Upper lobe of left lung (tissue), 6 donors: ENCODE results near the gene LDLRAD3. TPM values are rescaled to one million over a fixed set of nuclear protein-coding genes. Genes with fewer than 3 reads are reported as not detected.

Experiments used
- ATAC-seq, 2 donors: fragments of 200-7000 bp; cut with Tn5 transposase; one replicate each; pipeline ENCODE4 v1.9.1; 2022; ENCODE audit warnings: mild to moderate bottlenecking in 2 of 2, moderate library complexity in 2 of 2; ENCODE audit not compliant: low FRiP score in 2 of 2
- DNase-seq, 2 donors: peaks; one replicate each; pipeline ENCODE4 v3.0.0-alpha.2; 2019 to 2020
- H3K27ac ChIP-seq, 4 donors: fragments of 200-600 bp; sonication (generic); one replicate each; pipeline ENCODE4 v1.5.1; 2016 to 2019
- H3K27me3 ChIP-seq, 4 donors: fragments of 200-600 bp; sonication (generic); one replicate each; pipeline ENCODE4 v1.5.1; 2017 to 2019
- H3K36me3 ChIP-seq, 4 donors: fragments of 200-600 bp; sonication (generic); one replicate each; pipeline ENCODE4 v1.5.1; 2016 to 2019
- H3K4me1 ChIP-seq, 4 donors: fragments of 200-600 bp; sonication (generic); one replicate each; pipeline ENCODE4 v1.5.1; 2018 to 2019
- H3K4me3 ChIP-seq, 4 donors: fragments of 200-600 bp; sonication (generic); one replicate each; pipeline ENCODE4 v1.5.1; 2017 to 2019; ENCODE audit warnings: mild to moderate bottlenecking in 2 of 4, moderate library complexity in 1 of 4
- H3K9me3 ChIP-seq, 4 donors: fragments of 200-600 bp; sonication (generic); one replicate each; pipeline ENCODE4 v1.5.1; 2018 to 2019
- CTCF ChIP-seq, 6 experiments: fragments of 450-650 bp in 4 of 6; fragments of 200-600 bp in 2 of 6; sonication (generic) in 2 of 6; IDR thresholded peaks; one replicate each; pipeline ENCODE4 v1.5.1; 2016 to 2019; ENCODE audit warnings: antibody characterized with exemption in 6 of 6
- EP300 ChIP-seq, 4 donors: sonication (generic); formaldehyde crosslinking; IDR thresholded peaks; one replicate each; pipeline ENCODE4 v1.5.1; 2017; ENCODE audit warnings: antibody characterized with exemption in 4 of 4, control low read depth in 2 of 4
- POLR2A ChIP-seq, 4 donors: fragments of 450-650 bp; IDR thresholded peaks; one replicate each; pipeline ENCODE4 v1.5.1; 2016 to 2017; ENCODE audit warnings: antibody characterized with exemption in 4 of 4, mild to moderate bottlenecking in 2 of 4
- POLR2AphosphoS5 ChIP-seq, 2 donors: sonication (generic); formaldehyde crosslinking; IDR thresholded peaks; one replicate each; pipeline ENCODE4 v1.5.1; 2017; ENCODE audit warnings: antibody characterized with exemption in 2 of 2
- WGBS, 2 donors: methylation state at CpG; one replicate each; pipeline ENCODE4 v1.1.5; 2017 to 2018; 5-methylcytosine and 5-hydroxymethylcytosine counted together
- small RNA-seq, 4 donors: library from RNA; depleted of rRNA; stranded (forward); fragments of <200 nt; gene quantifications; one replicate each; pipeline ENCODE3, GENCODE V24; 2016
- total RNA-seq, 6 donors: library from RNA; depleted of rRNA in 4 of 6; stranded (reverse); fragments of >200 nt in 4 of 6; gene quantifications; one replicate each; pipeline versions ENCODE4 v1.1.0 to v1.2.1, GENCODE V29; 2016 to 2021
- donor health status: DM: no; HTN: no; CAD: no; lungs with moderate emphysema.
- donor health status: DM: no; HTN: yes; CAD: no; lungs with severe emphysema.

Gene LDLRAD3
- total RNA-seq, 6 donors from 2014 or later: 4.4 to 16.8 (median 7.4) TPM

- Histone ChIP-seq H3K27me3 (no peaks in the 10 kb centered on the region), H3K4me1 (no peaks in the 10 kb centered on the region), H3K36me3 (peaks cover 13 to 61% (median 55%) of the 10 kb centered on the region in 4 donors), H3K27ac (no peak overlapping the region), H3K4me3 (no peak overlapping the region), H3K9me3 (peaks cover 0 to 5% (median 4%) of the 10 kb centered on the region in 4 donors)
- 94% methylated on average over 7 of the region's 7 CpGs for WGBS, 2 donors
- no peak for DNase-seq
- TF ChIP-seq EP300 (IDR thresholded peaks at IDR 0.05) (no peak), CTCF (IDR thresholded peaks at IDR 0.05) (no peak), POLR2A (IDR thresholded peaks at IDR 0.05) (no peak), POLR2AphosphoS5 (IDR thresholded peaks at IDR 0.05) (no peak)
- ATAC-seq: no peak
Measured at GRCh38 chr11:36274414-36274813, 330.6 kb downstream of the LDLRAD3 start.

- Histone ChIP-seq H3K27ac (no peak overlapping the region), H3K36me3 (peaks cover 13 to 53% (median 34%) of the 10 kb centered on the region in 4 donors), H3K4me3 (no peak overlapping the region), H3K4me1 (peaks cover 0 to 14% (median 0%) of the 10 kb centered on the region in 4 donors), H3K9me3 (no peaks in the 10 kb centered on the region), H3K27me3 (no peaks in the 10 kb centered on the region)
- 81 to 89% methylated on average over 10 to 13 of the region's 13 CpGs for WGBS, 2 donors
- DNase-seq (no peak), ATAC-seq (no peak)
- no peak for TF ChIP-seq POLR2AphosphoS5 (IDR thresholded peaks at IDR 0.05)
- no peak for TF ChIP-seq EP300 (IDR thresholded peaks at IDR 0.05)
- TF ChIP-seq POLR2A (IDR thresholded peaks at IDR 0.05): no peak
- TF ChIP-seq CTCF (IDR thresholded peaks at IDR 0.05): no peak
Measured at GRCh38 chr11:36278531-36279282, 334.8 kb downstream of the LDLRAD3 start.

- Histone ChIP-seq H3K9me3 (no peaks in the 10 kb centered on the region), H3K27me3 (no peaks in the 10 kb centered on the region), H3K36me3 (peaks cover 8 to 37% (median 21%) of the 10 kb centered on the region in 4 donors), H3K27ac (no peak overlapping the region), H3K4me1 (peaks cover 0 to 14% (median 0%) of the 10 kb centered on the region in 4 donors), H3K4me3 (no peak overlapping the region)
- WGBS, 2 donors: 73 to 88% methylated on average over 1 of the region's 1 CpG
- TF ChIP-seq EP300 (IDR thresholded peaks at IDR 0.05): no peak
- TF ChIP-seq POLR2A (IDR thresholded peaks at IDR 0.05): no peak
- TF ChIP-seq CTCF (IDR thresholded peaks at IDR 0.05): no peak
- TF ChIP-seq POLR2AphosphoS5 (IDR thresholded peaks at IDR 0.05): no peak
- no peak for DNase-seq
- no peak for ATAC-seq
Measured at GRCh38 chr11:36280531-36280930, 336.7 kb downstream of the LDLRAD3 start.

Small RNAs within 50 kb of the gene (small RNA-seq; reads per million reads assigned to genes)
- gene MIR3973: 0 reads per million in 4 donors
